ENCODE measurements around the gene AIFM3. TPM values are rescaled to one million over a fixed set of nuclear protein-coding genes. Genes with fewer than 3 reads are reported as not detected.
"Not testable (repeated sequence)": the region's sequence is repeated elsewhere in the genome, so short reads cannot be mapped to it uniquely, and the experiment has no call there.

The AIFM3 gene
- total and polyA plus RNA-seq, 2 donors: 0.57 to 3.3 TPM

DNA sequence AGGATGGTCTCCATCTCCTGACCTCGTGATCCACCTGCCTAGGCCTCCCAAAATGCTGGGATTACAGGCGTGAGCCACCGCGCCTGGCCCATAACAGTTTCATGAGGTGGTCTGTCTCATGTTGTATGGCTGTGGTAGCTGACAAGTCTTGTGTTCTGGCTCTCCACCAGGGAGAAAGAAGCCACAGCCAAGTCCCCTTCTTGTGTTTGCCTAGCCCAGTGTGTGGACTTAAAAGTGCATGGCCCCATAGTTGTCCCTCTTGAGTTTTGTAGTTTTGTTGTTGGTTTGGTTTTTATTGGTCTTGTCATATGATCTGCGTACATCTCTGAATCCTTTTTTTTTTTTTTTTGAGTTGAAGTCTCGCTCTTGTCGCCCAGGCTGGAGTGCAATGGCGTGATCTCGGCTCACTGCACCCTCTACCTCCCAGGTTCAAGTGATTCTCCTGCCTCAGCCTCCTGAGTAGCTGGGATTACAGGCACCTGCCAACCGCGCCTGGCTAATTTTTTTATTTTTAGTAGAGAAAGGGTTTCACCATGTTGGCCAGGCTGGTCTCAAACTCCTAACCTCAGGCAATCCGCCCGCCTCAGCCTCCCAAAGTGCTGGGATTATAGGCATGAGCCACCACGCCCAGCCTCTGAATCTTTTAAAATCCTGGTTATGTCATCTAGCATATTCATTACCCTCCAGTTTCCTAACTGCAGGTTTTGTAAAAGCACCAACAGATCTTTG is 27.4 kb upstream of the AIFM3 start:
- peaks cover 38 to 59% of the 10 kb centered on the region in 2 donors for H3K36me3 ChIP-seq (ENCODE audit: control insufficient read depth in 2 of 2, insufficient read depth in 2 of 2, low read length in 1 of 2)
- H3K9me3 ChIP-seq (ENCODE audit: control insufficient read depth in 2 of 2, insufficient read depth in 1 of 2, low read length in 1 of 2); DNase-seq (ENCODE audit: low read depth in 6 of 9, low spot score in 9 of 9); H3K4me3 ChIP-seq (ENCODE audit: low read length in 2 of 2); H3K4me1 ChIP-seq (ENCODE audit: control insufficient read depth in 2 of 2, insufficient read depth in 2 of 2, low read length in 2 of 2); H3K27me3 ChIP-seq (ENCODE audit: control insufficient read depth in 2 of 2, insufficient read depth in 1 of 2, low read length in 1 of 2); H3K27ac ChIP-seq (ENCODE audit: low read depth in 1 of 2, low read length in 1 of 2): not testable (repeated sequence)
- WGBS: 98% methylated on average over 14 of the region's 14 CpGs

DNA sequence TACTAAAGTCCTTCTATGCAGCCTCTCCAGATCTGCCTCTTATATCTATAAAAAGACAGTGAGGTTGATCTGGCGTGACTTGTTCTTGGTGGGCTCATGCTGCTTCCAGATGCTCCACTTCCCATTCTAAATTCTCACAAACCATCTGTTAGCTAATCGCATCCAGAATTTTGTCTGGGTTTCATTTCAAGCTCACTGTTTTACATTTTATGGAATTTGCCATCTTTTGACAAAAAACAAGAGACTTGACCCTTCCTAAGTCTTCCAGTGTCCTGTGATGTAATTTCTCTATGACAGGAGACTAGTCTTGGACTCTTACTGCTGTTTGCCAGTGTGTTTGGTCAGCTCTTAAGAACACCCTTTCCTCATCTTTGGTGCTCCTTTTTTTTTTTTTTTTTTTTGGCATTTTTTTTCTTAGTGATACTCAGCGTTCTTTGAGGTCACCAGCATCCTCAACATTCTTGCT is 26.8 kb upstream of the AIFM3 start:
- Histone ChIP-seq H3K36me3 (ENCODE audit: control insufficient read depth in 2 of 2, insufficient read depth in 2 of 2, low read length in 1 of 2) (peaks cover 34 to 56% of the 10 kb centered on the region in 2 donors), H3K4me1 (ENCODE audit: control insufficient read depth in 2 of 2, insufficient read depth in 2 of 2, low read length in 2 of 2) (peaks cover 0 to 5% of the 10 kb centered on the region in 2 donors), H3K4me3 (ENCODE audit: low read length in 2 of 2) (no peak overlapping the region), H3K27ac (ENCODE audit: low read depth in 1 of 2, low read length in 1 of 2) (no peak overlapping the region), H3K27me3 (ENCODE audit: control insufficient read depth in 2 of 2, insufficient read depth in 1 of 2, low read length in 1 of 2) (no peaks in the 10 kb centered on the region), H3K9me3 (ENCODE audit: control insufficient read depth in 2 of 2, insufficient read depth in 1 of 2, low read length in 1 of 2) (no peaks in the 10 kb centered on the region)
- no peak for DNase-seq (ENCODE audit: low read depth in 6 of 9, low spot score in 9 of 9)
- 97% methylated on average over 3 of the region's 3 CpGs for WGBS

GRCh38 chr22:20940904-20941385 is 26.1 kb upstream of the AIFM3 start:
- Histone ChIP-seq H3K27me3 (ENCODE audit: control insufficient read depth in 2 of 2, insufficient read depth in 1 of 2, low read length in 1 of 2) (no peaks in the 10 kb centered on the region), H3K36me3 (ENCODE audit: control insufficient read depth in 2 of 2, insufficient read depth in 2 of 2, low read length in 1 of 2) (peaks cover 27 to 53% of the 10 kb centered on the region in 2 donors), H3K27ac (ENCODE audit: low read depth in 1 of 2, low read length in 1 of 2) (no peak overlapping the region), H3K4me3 (ENCODE audit: low read length in 2 of 2) (no peak overlapping the region), H3K4me1 (ENCODE audit: control insufficient read depth in 2 of 2, insufficient read depth in 2 of 2, low read length in 2 of 2) (peaks cover 0 to 5% of the 10 kb centered on the region in 2 donors), H3K9me3 (ENCODE audit: control insufficient read depth in 2 of 2, insufficient read depth in 1 of 2, low read length in 1 of 2) (no peaks in the 10 kb centered on the region)
- WGBS: 93% methylated on average over 4 of the region's 4 CpGs
- no peak for DNase-seq (ENCODE audit: low read depth in 6 of 9, low spot score in 9 of 9)

- peaks cover 19 to 46% of the 10 kb centered on the region in 2 donors for H3K36me3 ChIP-seq (ENCODE audit: control insufficient read depth in 2 of 2, insufficient read depth in 2 of 2, low read length in 1 of 2)
- not testable (repeated sequence) for H3K27me3 ChIP-seq (ENCODE audit: control insufficient read depth in 2 of 2, insufficient read depth in 1 of 2, low read length in 1 of 2); H3K4me3 ChIP-seq (ENCODE audit: low read length in 2 of 2); DNase-seq (ENCODE audit: low read depth in 6 of 9, low spot score in 9 of 9); H3K9me3 ChIP-seq (ENCODE audit: control insufficient read depth in 2 of 2, insufficient read depth in 1 of 2, low read length in 1 of 2); H3K4me1 ChIP-seq (ENCODE audit: control insufficient read depth in 2 of 2, insufficient read depth in 2 of 2, low read length in 2 of 2); H3K27ac ChIP-seq (ENCODE audit: low read depth in 1 of 2, low read length in 1 of 2)
- WGBS: 97% methylated on average over 7 of the region's 7 CpGs
These were observed 24.7 kb upstream of the AIFM3 start for GRCh38 chr22:20942203-20942902.

- Histone ChIP-seq H3K4me1 (ENCODE audit: control insufficient read depth in 2 of 2, insufficient read depth in 2 of 2, low read length in 2 of 2) (no peaks in the 10 kb centered on the region), H3K27ac (ENCODE audit: low read depth in 1 of 2, low read length in 1 of 2) (no peak overlapping the region), H3K27me3 (ENCODE audit: control insufficient read depth in 2 of 2, insufficient read depth in 1 of 2, low read length in 1 of 2) (no peaks in the 10 kb centered on the region), H3K36me3 (ENCODE audit: control insufficient read depth in 2 of 2, insufficient read depth in 2 of 2, low read length in 1 of 2) (peaks cover 17 to 45% of the 10 kb centered on the region in 2 donors), H3K4me3 (ENCODE audit: low read length in 2 of 2) (no peak overlapping the region), H3K9me3 (ENCODE audit: control insufficient read depth in 2 of 2, insufficient read depth in 1 of 2, low read length in 1 of 2) (no peaks in the 10 kb centered on the region)
- 99% methylated on average over 8 of the region's 8 CpGs for WGBS
- DNase-seq (ENCODE audit: low read depth in 6 of 9, low spot score in 9 of 9): no peak
These were observed 23.7 kb upstream of the AIFM3 start for GRCh38 chr22:20943104-20943933.

DNA sequence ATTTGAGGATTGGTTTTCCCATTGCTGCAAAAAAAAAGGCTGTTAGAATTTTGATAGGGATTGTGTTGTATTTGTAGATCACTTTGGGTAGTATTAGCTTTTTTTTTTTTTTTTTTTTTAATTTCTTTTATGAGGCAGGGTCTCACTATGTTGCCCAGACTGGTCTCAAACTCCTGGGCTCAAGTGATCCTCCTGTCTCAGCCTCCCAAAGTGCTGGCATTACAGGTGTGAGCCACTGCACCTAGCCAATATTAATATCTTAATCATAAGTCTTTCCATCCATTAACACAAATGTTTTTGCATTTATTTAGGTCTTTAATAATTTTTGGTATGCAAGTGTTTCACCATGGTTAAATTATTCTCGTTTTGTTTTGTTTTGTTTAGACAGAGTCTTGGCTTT is 23.0 kb upstream of the AIFM3 start:
- H3K27ac ChIP-seq (ENCODE audit: low read depth in 1 of 2, low read length in 1 of 2): no peak overlapping the region
- no peaks in the 10 kb centered on the region for H3K9me3 ChIP-seq (ENCODE audit: control insufficient read depth in 2 of 2, insufficient read depth in 1 of 2, low read length in 1 of 2)
- no peak overlapping the region for H3K4me3 ChIP-seq (ENCODE audit: low read length in 2 of 2)
- H3K4me1 ChIP-seq (ENCODE audit: control insufficient read depth in 2 of 2, insufficient read depth in 2 of 2, low read length in 2 of 2): peaks cover 0 to 3% of the 10 kb centered on the region in 2 donors
- peaks cover 17 to 47% of the 10 kb centered on the region in 2 donors for H3K36me3 ChIP-seq (ENCODE audit: control insufficient read depth in 2 of 2, insufficient read depth in 2 of 2, low read length in 1 of 2)
- no peaks in the 10 kb centered on the region for H3K27me3 ChIP-seq (ENCODE audit: control insufficient read depth in 2 of 2, insufficient read depth in 1 of 2, low read length in 1 of 2)
- WGBS: 92% methylated on average over 1 of the region's 1 CpG
- no peak for DNase-seq (ENCODE audit: low read depth in 6 of 9, low spot score in 9 of 9)

- DNase-seq (ENCODE audit: low read depth in 6 of 9, low spot score in 9 of 9): no peak
- H3K36me3 ChIP-seq (ENCODE audit: control insufficient read depth in 2 of 2, insufficient read depth in 2 of 2, low read length in 1 of 2): peaks cover 28 to 53% of the 10 kb centered on the region in 2 donors
- H3K27ac ChIP-seq (ENCODE audit: low read depth in 1 of 2, low read length in 1 of 2): no peak overlapping the region
- H3K4me1 ChIP-seq (ENCODE audit: control insufficient read depth in 2 of 2, insufficient read depth in 2 of 2, low read length in 2 of 2): peaks cover 0 to 12% of the 10 kb centered on the region in 2 donors
- no peak overlapping the region for H3K4me3 ChIP-seq (ENCODE audit: low read length in 2 of 2)
- no peaks in the 10 kb centered on the region for H3K9me3 ChIP-seq (ENCODE audit: control insufficient read depth in 2 of 2, insufficient read depth in 1 of 2, low read length in 1 of 2)
- WGBS: over 99% methylated on average over 2 of the region's 2 CpGs
- H3K27me3 ChIP-seq (ENCODE audit: control insufficient read depth in 2 of 2, insufficient read depth in 1 of 2, low read length in 1 of 2): no peaks in the 10 kb centered on the region
These were observed 21.5 kb upstream of the AIFM3 start for GRCh38 chr22:20945578-20945934.

GRCh38 chr22:20946080-20946986 is 20.7 kb upstream of the AIFM3 start:
- Histone ChIP-seq H3K36me3 (ENCODE audit: control insufficient read depth in 2 of 2, insufficient read depth in 2 of 2, low read length in 1 of 2) (peaks cover 31 to 55% of the 10 kb centered on the region in 2 donors), H3K27ac (ENCODE audit: low read depth in 1 of 2, low read length in 1 of 2) (no peak overlapping the region), H3K9me3 (ENCODE audit: control insufficient read depth in 2 of 2, insufficient read depth in 1 of 2, low read length in 1 of 2) (no peaks in the 10 kb centered on the region), H3K27me3 (ENCODE audit: control insufficient read depth in 2 of 2, insufficient read depth in 1 of 2, low read length in 1 of 2) (no peaks in the 10 kb centered on the region), H3K4me1 (ENCODE audit: control insufficient read depth in 2 of 2, insufficient read depth in 2 of 2, low read length in 2 of 2) (peaks cover 0 to 12% of the 10 kb centered on the region in 2 donors), H3K4me3 (ENCODE audit: low read length in 2 of 2) (no peak overlapping the region)
- no peak for DNase-seq (ENCODE audit: low read depth in 6 of 9, low spot score in 9 of 9)
- WGBS: 97% methylated on average over 7 of the region's 7 CpGs
